ENCODE results near the gene PLXNB2.
"Not testable (repeated sequence)": the region's sequence is repeated elsewhere in the genome, so short reads cannot be mapped to it uniquely, and the experiment has no call there.

PLXNB2 gene

DNA sequence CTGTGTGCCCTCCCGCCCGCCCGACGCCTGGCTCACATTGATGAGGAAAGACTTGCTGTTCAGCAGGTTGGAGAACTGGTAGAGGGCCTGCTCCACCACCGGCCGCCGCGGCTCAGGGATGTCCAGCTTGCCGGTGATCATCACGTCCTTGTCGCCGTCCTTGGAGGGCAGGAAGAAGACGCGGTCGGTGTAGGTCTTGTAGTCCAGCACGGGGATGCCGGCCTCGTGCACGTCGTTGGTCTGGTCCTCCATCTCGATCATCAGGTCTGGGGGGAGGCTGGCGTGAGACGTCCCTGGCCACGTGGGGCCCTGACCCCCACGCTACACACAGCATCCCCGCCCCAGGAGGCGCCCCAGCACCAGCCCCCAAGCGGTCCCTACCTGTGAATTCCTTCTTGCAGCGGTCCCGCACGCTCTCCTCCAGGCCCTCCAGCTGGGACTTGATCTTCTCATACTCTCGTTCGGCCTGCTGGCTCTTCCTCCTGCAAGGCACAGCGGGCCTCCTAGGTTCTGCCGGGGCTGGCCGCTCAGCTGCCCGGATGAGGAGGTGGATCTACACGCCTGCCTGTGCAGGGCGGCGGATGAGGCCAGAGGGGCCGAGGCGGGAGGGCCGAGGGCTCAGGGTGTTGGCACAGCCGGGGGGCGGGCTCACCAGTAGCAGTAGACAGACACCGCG is 26.6 kb downstream of the PLXNB2 start:
- Mint-ChIP-seq H3K4me1 (ENCODE audit: low read depth) (no peaks in the 10 kb centered on the region), H3K27ac (no peak overlapping the region), H3K27me3 (ENCODE audit: low read depth) (no peaks in the 10 kb centered on the region), H3K9me3 (no peaks in the 10 kb centered on the region), H3K36me3 (ENCODE audit: low read depth) (no peaks in the 10 kb centered on the region), H3K4me3 (no peak overlapping the region)
- no peak for DNase-seq (ENCODE audit: low spot score)

- H3K27ac Mint-ChIP-seq: no peak overlapping the region
- H3K27me3 Mint-ChIP-seq (ENCODE audit: low read depth): no peaks in the 10 kb centered on the region
- no peaks in the 10 kb centered on the region for H3K4me1 Mint-ChIP-seq (ENCODE audit: low read depth)
- H3K4me3 Mint-ChIP-seq: no peak overlapping the region
- no peak for DNase-seq (ENCODE audit: low spot score)
- no peaks in the 10 kb centered on the region for H3K36me3 Mint-ChIP-seq (ENCODE audit: low read depth)
- no peaks in the 10 kb centered on the region for H3K9me3 Mint-ChIP-seq
Measured at GRCh38 chr22:50280022-50280707, 27.3 kb downstream of the PLXNB2 start.

- H3K27me3 Mint-ChIP-seq (ENCODE audit: low read depth): peaks cover 2% of the 10 kb centered on the region
- H3K9me3 Mint-ChIP-seq: no peaks in the 10 kb centered on the region
- peaks cover 2% of the 10 kb centered on the region for H3K4me1 Mint-ChIP-seq (ENCODE audit: low read depth)
- no peak overlapping the region for H3K27ac Mint-ChIP-seq
- no peaks in the 10 kb centered on the region for H3K36me3 Mint-ChIP-seq (ENCODE audit: low read depth)
- H3K4me3 Mint-ChIP-seq: no peak overlapping the region
- DNase-seq (ENCODE audit: low spot score): no peak
Measured at GRCh38 chr22:50278956-50279619, 28.4 kb downstream of the PLXNB2 start.

- H3K4me1 Mint-ChIP-seq (ENCODE audit: low read depth): peaks cover 3% of the 10 kb centered on the region
- H3K36me3 Mint-ChIP-seq (ENCODE audit: low read depth): no peaks in the 10 kb centered on the region
- peaks cover 8% of the 10 kb centered on the region for H3K27me3 Mint-ChIP-seq (ENCODE audit: low read depth)
- no peak overlapping the region for H3K27ac Mint-ChIP-seq
- H3K4me3 Mint-ChIP-seq: no peak overlapping the region
- no peak for DNase-seq (ENCODE audit: low spot score)
- H3K9me3 Mint-ChIP-seq: no peaks in the 10 kb centered on the region
Measured at GRCh38 chr22:50278461-50278860, 29.0 kb downstream of the PLXNB2 start.

DNA sequence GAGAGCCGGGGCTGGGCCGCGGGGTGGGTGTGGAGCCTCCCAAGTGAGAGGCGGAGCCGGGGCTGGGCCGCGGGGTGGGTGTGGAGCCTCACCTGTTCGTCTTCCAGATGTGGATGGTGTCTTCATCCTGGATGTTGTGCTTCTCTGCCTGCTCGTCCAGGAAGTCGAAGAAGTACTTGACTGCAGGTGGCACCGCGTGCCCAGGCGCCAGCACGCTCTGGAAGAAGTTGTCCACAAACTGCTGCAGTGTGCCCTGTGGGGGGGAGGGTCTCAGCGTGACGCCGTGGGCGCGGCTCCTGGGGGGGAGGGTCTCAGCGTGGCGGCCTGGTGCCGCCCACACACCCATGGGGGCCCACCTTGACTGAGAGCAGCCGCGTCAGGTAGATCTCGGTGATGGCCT is 29.7 kb downstream of the PLXNB2 start:
- peaks cover 5% of the 10 kb centered on the region for H3K4me1 Mint-ChIP-seq (ENCODE audit: low read depth)
- H3K36me3 Mint-ChIP-seq (ENCODE audit: low read depth): no peaks in the 10 kb centered on the region
- DNase-seq (ENCODE audit: low spot score): no peak
- no peak overlapping the region for H3K4me3 Mint-ChIP-seq
- peaks cover 10% of the 10 kb centered on the region for H3K27me3 Mint-ChIP-seq (ENCODE audit: low read depth)
- no peaks in the 10 kb centered on the region for H3K9me3 Mint-ChIP-seq
- H3K27ac Mint-ChIP-seq: no peak overlapping the region

DNA sequence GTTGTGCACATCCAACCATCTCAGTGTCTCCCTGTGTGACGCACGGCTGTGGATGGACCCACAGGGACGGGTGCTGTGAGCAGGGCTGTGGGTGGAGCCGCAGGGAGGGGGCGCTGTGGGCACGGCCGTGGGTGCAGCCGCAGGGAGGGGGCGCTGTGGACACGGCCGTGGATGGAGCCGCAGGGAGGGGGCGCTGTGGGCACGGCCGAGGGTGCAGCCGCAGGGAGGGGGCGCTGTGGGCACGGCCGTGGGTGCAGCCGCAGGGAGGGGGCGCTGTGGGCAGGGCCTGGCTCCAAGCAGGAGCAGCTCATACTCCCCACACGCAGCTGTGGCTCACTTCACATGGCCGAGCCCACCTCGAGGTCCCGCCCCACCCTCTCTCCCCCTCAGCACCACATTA is 31.3 kb downstream of the PLXNB2 start:
- no peak for DNase-seq (ENCODE audit: low spot score)
- peaks cover 15% of the 10 kb centered on the region for H3K27me3 Mint-ChIP-seq (ENCODE audit: low read depth)
- H3K9me3 Mint-ChIP-seq: no peaks in the 10 kb centered on the region
- no peaks in the 10 kb centered on the region for H3K36me3 Mint-ChIP-seq (ENCODE audit: low read depth)
- H3K4me3 Mint-ChIP-seq: no peak overlapping the region
- no peak overlapping the region for H3K27ac Mint-ChIP-seq
- peaks cover 5% of the 10 kb centered on the region for H3K4me1 Mint-ChIP-seq (ENCODE audit: low read depth)

GRCh38 chr22:50275181-50276055 is 32.0 kb downstream of the PLXNB2 start:
- H3K36me3 Mint-ChIP-seq (ENCODE audit: low read depth): no peaks in the 10 kb centered on the region
- no peak for DNase-seq (ENCODE audit: low spot score)
- H3K27me3 Mint-ChIP-seq (ENCODE audit: low read depth): peaks cover 15% of the 10 kb centered on the region
- no peak overlapping the region for H3K4me3 Mint-ChIP-seq
- no peaks in the 10 kb centered on the region for H3K9me3 Mint-ChIP-seq
- H3K27ac Mint-ChIP-seq: no peak overlapping the region
- peaks cover 5% of the 10 kb centered on the region for H3K4me1 Mint-ChIP-seq (ENCODE audit: low read depth)

DNA sequence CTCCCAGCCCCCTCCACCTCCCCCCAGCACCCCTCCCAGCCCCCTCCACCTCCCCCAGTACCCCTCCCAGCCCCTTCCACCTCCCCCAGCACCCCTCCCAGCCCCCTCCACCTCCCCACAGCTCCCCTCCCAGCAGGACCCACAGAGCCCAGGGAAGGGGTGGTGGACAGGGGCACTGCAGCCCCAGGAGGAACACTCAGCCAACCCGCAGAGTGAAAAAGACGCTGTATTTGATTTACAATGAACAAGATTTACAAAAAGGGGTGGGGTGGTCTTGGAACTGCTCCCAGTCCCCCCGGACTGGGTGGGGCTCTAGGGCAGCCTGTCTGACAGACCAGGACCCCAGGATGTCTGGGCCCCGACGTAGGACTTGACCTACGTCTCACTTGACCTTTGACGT is 32.7 kb downstream of the PLXNB2 start:
- H3K4me3 Mint-ChIP-seq: no peak overlapping the region
- no peak overlapping the region for H3K27ac Mint-ChIP-seq

GRCh38 chr22:50274311-50274710 is 33.1 kb downstream of the PLXNB2 start:
- Mint-ChIP-seq H3K9me3 (no peaks in the 10 kb centered on the region), H3K27ac (no peak overlapping the region), H3K4me1 (ENCODE audit: low read depth) (peaks cover 5% of the 10 kb centered on the region), H3K27me3 (ENCODE audit: low read depth) (peaks cover 15% of the 10 kb centered on the region), H3K4me3 (no peak overlapping the region), H3K36me3 (ENCODE audit: low read depth) (no peaks in the 10 kb centered on the region)
- peak; percentile 39 for DNase-seq (ENCODE audit: low spot score)

More for the DNA sequence above, 32.7 kb downstream of the PLXNB2 start:
- no peak for DNase-seq (ENCODE audit: low spot score)
- Mint-ChIP-seq H3K9me3 (no peaks in the 10 kb centered on the region), H3K27me3 (ENCODE audit: low read depth) (peaks cover 15% of the 10 kb centered on the region), H3K4me1 (ENCODE audit: low read depth) (peaks cover 5% of the 10 kb centered on the region), H3K36me3 (ENCODE audit: low read depth) (no peaks in the 10 kb centered on the region)

DNA sequence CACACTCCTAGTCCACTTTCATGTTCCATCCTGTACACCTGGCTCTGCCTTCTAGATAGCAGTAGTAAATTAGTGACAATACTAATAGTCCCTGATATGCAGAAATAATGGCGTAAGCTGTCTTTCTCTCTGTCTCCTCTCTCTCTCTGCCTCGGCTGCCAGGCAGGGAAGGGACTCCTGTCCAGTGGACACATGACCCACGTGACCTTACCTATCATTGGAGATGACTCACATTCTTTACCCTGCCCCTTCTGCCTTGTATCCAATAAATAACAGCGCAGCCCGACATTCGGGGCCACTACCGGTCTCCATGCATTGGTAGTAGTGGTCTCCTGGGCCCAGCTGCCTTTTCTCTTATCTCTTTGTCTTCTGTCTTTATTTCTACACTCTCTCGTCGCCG is 33.7 kb downstream of the PLXNB2 start:
- not testable (repeated sequence) for H3K4me3 Mint-ChIP-seq; H3K9me3 Mint-ChIP-seq; H3K36me3 Mint-ChIP-seq (ENCODE audit: low read depth); H3K27ac Mint-ChIP-seq; DNase-seq (ENCODE audit: low spot score); H3K4me1 Mint-ChIP-seq (ENCODE audit: low read depth)
- H3K27me3 Mint-ChIP-seq (ENCODE audit: low read depth): peaks cover 15% of the 10 kb centered on the region

DNA sequence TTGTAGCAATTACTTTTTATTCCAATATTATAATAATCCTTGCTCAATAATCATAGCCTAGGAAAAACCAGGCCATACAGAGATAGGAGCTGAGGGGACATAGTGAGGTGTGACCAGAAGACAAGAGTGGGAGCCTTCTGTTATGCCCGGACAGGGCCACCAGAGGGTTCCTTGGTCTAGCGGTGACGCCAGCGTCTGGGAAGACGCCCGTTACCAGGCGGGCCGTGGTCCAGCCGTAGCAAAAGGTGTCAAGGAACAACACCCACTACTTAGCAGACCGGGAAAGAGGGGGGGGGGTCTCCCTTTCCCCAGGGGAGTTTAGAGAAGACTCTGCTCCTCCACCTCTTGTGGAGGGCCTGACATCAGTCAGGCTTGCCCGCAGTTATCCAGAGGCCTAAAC is 34.1 kb downstream of the PLXNB2 start:
- H3K4me1 Mint-ChIP-seq (ENCODE audit: low read depth); H3K9me3 Mint-ChIP-seq; H3K36me3 Mint-ChIP-seq (ENCODE audit: low read depth); H3K27ac Mint-ChIP-seq; H3K4me3 Mint-ChIP-seq; DNase-seq (ENCODE audit: low spot score): not testable (repeated sequence)
- H3K27me3 Mint-ChIP-seq (ENCODE audit: low read depth): peaks cover 17% of the 10 kb centered on the region

GRCh38 chr22:50272044-50272802 is 35.2 kb downstream of the PLXNB2 start:
- DNase-seq (ENCODE audit: low spot score): no peak
- H3K27me3 Mint-ChIP-seq (ENCODE audit: low read depth): peaks cover 19% of the 10 kb centered on the region
- no peaks in the 10 kb centered on the region for H3K36me3 Mint-ChIP-seq (ENCODE audit: low read depth)
- H3K9me3 Mint-ChIP-seq: no peaks in the 10 kb centered on the region
- H3K4me3 Mint-ChIP-seq: no peak overlapping the region
- H3K4me1 Mint-ChIP-seq (ENCODE audit: low read depth): peaks cover 5% of the 10 kb centered on the region
- no peak overlapping the region for H3K27ac Mint-ChIP-seq

- DNase-seq (ENCODE audit: low spot score): peak; percentile 42
- Mint-ChIP-seq H3K4me1 (ENCODE audit: low read depth) (peaks cover 5% of the 10 kb centered on the region), H3K9me3 (no peaks in the 10 kb centered on the region), H3K36me3 (ENCODE audit: low read depth) (no peaks in the 10 kb centered on the region), H3K27ac (no peak overlapping the region), H3K27me3 (ENCODE audit: low read depth) (peaks cover 19% of the 10 kb centered on the region), H3K4me3 (no peak overlapping the region)
Measured at GRCh38 chr22:50271519-50271970, 35.9 kb downstream of the PLXNB2 start.

Data from T-helper 2 cell treated with Interferon-gamma antibody and Interleukin-4, amounts not matched to agents 5 μg/mL and 100 μg/mL, for 36 hours (primary cell).